Psoas muscle (tissue), 8 donors: ENCODE results near the gene LYRM9. TPM values are rescaled to one million over a fixed set of nuclear protein-coding genes. Genes with fewer than 3 reads are reported as not detected.

Experiments used
- ATAC-seq, 4 donors: fragments of 200-7000 bp; cut with Tn5 transposase; one replicate each; pipeline ENCODE4 v1.9.1; 2020; ENCODE audit warnings: moderate library complexity in 3 of 4, mild to moderate bottlenecking in 2 of 4
- DNase-seq, 2 donors: peaks; one replicate each; pipeline ENCODE4 v3.0.0-alpha.2; 2020
- H3K27ac ChIP-seq: fragments of 200-600 bp; one replicate; pipeline ENCODE4 v1.8.0; 2022
- H3K27me3 ChIP-seq, 3 donors: fragments of 200-600 bp in 1 of 3; one replicate each; pipeline versions ENCODE4 v1.6.1 to v1.8.0; 2013 to 2022; ENCODE audit warnings: low read length in 2 of 3, mild to moderate bottlenecking in 2 of 3, moderate library complexity in 1 of 3; ENCODE audit not compliant: insufficient read depth in 3 of 3
- H3K36me3 ChIP-seq, 2 donors: fragments of 200-600 bp in 1 of 2; one replicate each; pipeline versions ENCODE4 v1.6.1 to v1.8.0; 2013 to 2022; ENCODE audit warnings: low read depth in 1 of 2, mild to moderate bottlenecking in 1 of 2, moderate library complexity in 1 of 2; ENCODE audit not compliant: insufficient read depth in 1 of 2
- H3K4me1 ChIP-seq: fragments of 200-600 bp; one replicate; pipeline ENCODE4 v1.8.0; 2022
- H3K4me3 ChIP-seq: fragments of 200-600 bp; one replicate; pipeline ENCODE4 v1.8.0; 2022; ENCODE audit warnings: mild to moderate bottlenecking
- H3K9me3 ChIP-seq: fragments of 200-600 bp; one replicate; pipeline ENCODE4 v1.8.0; 2022
- WGBS, 3 donors: extraction: QIAGEN DNeasy Blood & Tissue Kit; methylation state at CpG; one replicate each; pipeline versions ENCODE4 v1.1.6 to v1.1.7; 2013; 5-methylcytosine and 5-hydroxymethylcytosine counted together
- intact Hi-C, 2 donors: fragments of 100-400 bp; cut with DNase I; formaldehyde crosslinking; loops; one replicate each; pipeline versions ENCODE4 v1.11.0 to v1.14.2; 2022
- long read RNA-seq, 2 donors: library from polyadenylated mRNA; unstranded; transcript quantifications; one replicate each; pipeline ENCODE4 v2.0.0, GENCODE V29; 2021
- polyA plus RNA-seq, 3 donors: library from polyadenylated mRNA; stranded (reverse); fragments of 200-250 nt; gene quantifications; one replicate each; pipeline ENCODE4 v1.2.3, GENCODE V29; 2013
- total RNA-seq, 4 donors: library from RNA; stranded (reverse); fragmentation: NEBNext Ultra II Directional in 2 of 4; extraction: Animal tissue kit (Norgen Biotek cat#: 25700) in 2 of 4; gene quantifications; one replicate each; pipeline versions ENCODE4 v1.2.1 to v1.2.4, GENCODE V29; 2021 to 2023
- TF ChIP-seq, protein P1 (sequence below): fragments of 200-600 bp; IDR thresholded peaks from one replicate; pipeline ENCODE4 v1.8.0; 2022; ENCODE audit warnings: antibody characterized with exemption
- donor health status: healthy with polysubstance abuse.
- donor health status: DM: no; HTN: no; CAD: no; lungs with moderate emphysema.
- donor health status: Bipolar disorder and iron deficiency.
- donor health status: healthy.
- donor health status: DM: yes; HTN: yes; CAD: no.
- donor health status: DM: no; HTN: no; CAD: no.
- donor health status: DM: no; HTN: no; CAD: no.
- donor health status: DM: yes; HTN: yes; CAD: no.

Gene LYRM9
- total RNA-seq (1 to 10 TPM; 4.5 to 8.1 (median 6.5) TPM), polyA plus RNA-seq (10 to 100 TPM in 1 of 3 donors, 1 to 10 TPM in 2; 4.7 to 11.3 (median 5.8) TPM)
- long read RNA-seq, donor 1, partial matches to known transcripts, result 1 of 1 reads
- long read RNA-seq, donor 1, other reads (novel, unspliced or antisense), result 0 of 1 reads
- long read RNA-seq, donor 2, partial matches to known transcripts, result 0 of 2 reads
- long read RNA-seq, donor 2, other reads (novel, unspliced or antisense), result 0 of 2 reads

DNA sequence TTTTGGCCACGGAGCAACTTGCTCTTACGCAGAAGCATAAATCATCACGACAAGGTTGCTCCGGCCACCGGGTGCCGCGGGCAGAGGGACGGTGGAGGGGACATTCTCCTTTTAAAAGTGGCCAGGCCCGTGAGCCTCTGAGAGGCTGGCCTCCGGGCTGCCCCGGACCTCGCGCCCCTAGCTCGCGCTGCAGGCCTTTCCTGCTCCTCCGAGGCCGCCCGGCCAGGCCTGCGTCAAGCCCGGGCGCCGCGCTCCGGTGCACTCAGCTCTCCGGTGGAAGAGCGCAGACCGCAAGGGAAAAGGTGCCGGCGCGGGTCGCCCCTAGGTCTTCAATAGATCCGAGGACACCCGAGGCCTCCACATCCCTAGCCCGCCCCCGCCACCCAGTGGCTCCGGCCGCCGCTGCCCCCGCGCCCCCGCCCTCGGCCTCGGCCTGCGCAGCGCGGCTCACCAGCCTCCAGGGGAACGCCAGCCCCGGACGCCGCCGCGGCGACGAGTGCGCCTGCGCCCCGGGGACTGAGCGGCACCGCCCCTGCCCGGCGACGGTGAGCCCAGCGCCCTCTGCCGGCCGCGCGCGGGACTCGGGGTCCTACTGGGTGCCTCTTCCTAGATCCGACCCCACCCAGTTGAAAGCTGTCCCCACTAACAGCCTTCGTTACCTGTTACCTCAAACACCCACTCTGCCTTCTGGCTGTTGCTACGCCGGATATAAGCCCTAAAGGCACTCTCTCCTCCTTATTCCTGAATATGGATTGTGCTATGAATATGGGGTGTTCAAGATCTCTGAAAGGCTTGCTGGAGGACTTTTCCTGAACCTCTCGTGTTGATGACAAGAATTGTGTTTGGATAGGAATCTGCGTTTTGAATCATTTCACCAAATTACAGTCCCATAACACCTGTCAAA lies at the start of gene LYRM9:
Gene LYRM9, minus strand, starts transcription at position 500 of the 904 bp plus-strand sequence. CDS start 10,671 bp downstream, outside the sequence.
- TF ChIP-seq, protein P1, sequence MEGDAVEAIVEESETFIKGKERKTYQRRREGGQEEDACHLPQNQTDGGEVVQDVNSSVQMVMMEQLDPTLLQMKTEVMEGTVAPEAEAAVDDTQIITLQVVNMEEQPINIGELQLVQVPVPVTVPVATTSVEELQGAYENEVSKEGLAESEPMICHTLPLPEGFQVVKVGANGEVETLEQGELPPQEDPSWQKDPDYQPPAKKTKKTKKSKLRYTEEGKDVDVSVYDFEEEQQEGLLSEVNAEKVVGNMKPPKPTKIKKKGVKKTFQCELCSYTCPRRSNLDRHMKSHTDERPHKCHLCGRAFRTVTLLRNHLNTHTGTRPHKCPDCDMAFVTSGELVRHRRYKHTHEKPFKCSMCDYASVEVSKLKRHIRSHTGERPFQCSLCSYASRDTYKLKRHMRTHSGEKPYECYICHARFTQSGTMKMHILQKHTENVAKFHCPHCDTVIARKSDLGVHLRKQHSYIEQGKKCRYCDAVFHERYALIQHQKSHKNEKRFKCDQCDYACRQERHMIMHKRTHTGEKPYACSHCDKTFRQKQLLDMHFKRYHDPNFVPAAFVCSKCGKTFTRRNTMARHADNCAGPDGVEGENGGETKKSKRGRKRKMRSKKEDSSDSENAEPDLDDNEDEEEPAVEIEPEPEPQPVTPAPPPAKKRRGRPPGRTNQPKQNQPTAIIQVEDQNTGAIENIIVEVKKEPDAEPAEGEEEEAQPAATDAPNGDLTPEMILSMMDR, result peak; percentile 97
- 0 to 1% (median 1%) methylated on average over 46 to 75 of the region's 75 CpGs for WGBS, 3 donors
- DNase-seq (peak; percentile 94 to 97), ATAC-seq (peak; percentile 100)
- Histone ChIP-seq H3K4me1 (peaks cover 8% of the 10 kb centered on the region), H3K9me3 (no peaks in the 10 kb centered on the region), H3K4me3 (peak within 1 kb of the TSS; percentile 90), H3K36me3 (no peaks in the 10 kb centered on the region), H3K27ac (peak within 1 kb of the TSS; percentile 84), H3K27me3 (no peaks in the 10 kb centered on the region)
- intact Hi-C loops, result loop anchor here in 1 of 2 donors (1.0 kb wide), 1 partner anchor 88 kb away; no protein-coding TSS in a partner anchor

DNA sequence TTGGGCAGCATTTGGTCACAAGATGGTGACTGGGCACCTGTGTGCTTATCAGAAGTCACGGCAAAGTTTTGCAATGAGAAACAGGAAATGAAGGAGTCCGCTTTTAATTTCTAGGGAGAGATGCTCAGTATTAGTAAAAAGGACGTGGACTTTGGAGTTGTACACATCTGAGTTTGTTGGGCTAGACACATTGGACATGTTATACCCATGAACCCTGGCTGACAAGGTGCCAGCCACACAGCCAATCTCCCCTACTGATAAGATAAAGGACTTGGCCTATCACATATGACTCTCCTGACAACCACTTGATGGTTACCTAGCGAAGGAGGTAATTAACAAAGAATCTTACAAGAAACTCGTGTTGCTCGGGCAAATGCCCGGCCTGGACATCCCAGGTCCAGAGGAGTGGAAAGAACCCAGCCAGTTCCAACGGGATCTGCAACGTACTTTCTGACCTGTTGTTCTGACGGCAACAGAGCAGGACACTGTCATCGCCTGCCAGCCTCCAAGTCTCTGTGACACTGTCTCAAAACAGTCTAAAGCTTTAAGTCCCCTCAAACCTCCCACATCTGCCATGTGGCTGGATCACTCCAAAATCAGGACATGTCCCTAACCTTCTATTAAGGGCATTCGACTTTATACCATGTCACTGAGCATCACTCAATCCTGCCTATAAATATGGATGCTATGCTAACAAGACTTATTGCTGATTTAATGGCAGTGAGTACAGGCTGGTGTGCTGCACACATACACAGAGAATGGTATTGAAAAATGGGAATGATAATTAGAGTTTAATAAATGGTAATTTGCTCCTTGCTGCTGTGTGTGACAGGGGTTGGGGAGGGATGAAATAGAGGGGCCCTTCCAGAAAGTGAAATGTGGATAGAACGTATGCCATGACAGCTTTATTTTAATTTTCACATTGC lies 47.6 kb upstream of the LYRM9 start:
- Histone ChIP-seq H3K9me3 (no peaks in the 10 kb centered on the region), H3K4me3 (no peak overlapping the region), H3K4me1 (no peaks in the 10 kb centered on the region), H3K36me3 (no peaks in the 10 kb centered on the region), H3K27me3 (peaks cover 0 to 5% (median 0%) of the 10 kb centered on the region in 3 donors), H3K27ac (no peak overlapping the region)
- DNase-seq, result no peak
- 66 to 71% (median 69%) methylated on average over 13 of the region's 13 CpGs for WGBS, 3 donors
- TF ChIP-seq, protein P1, result no peak
- intact Hi-C loops, result no loop called here
- no peak for ATAC-seq

- TF ChIP-seq, protein P1, result no peak
- intact Hi-C loops, result no loop called here
- Histone ChIP-seq H3K4me3 (no peak overlapping the region), H3K36me3 (no peaks in the 10 kb centered on the region), H3K27me3 (peaks cover 0 to 7% (median 0%) of the 10 kb centered on the region in 3 donors), H3K4me1 (no peaks in the 10 kb centered on the region), H3K9me3 (no peaks in the 10 kb centered on the region), H3K27ac (no peak overlapping the region)
- ATAC-seq (no peak), DNase-seq (no peak)
- WGBS, 3 donors, result 30 to 46% (median 33%) methylated on average over 7 of the region's 7 CpGs
Measured at GRCh38 chr17:27939474-27940465, 46.6 kb upstream of the LYRM9 start.
